Tongue (tissue), 2 donors: ENCODE measurements around the gene WDR49. TPM values are rescaled to one million over a fixed set of nuclear protein-coding genes. Genes with fewer than 3 reads are reported as not detected.
A peak's percentile ranks its signal among the peaks of the same experiment; 100 is the strongest.
"Not testable (repeated sequence)": the region's sequence is repeated elsewhere in the genome, so short reads cannot be mapped to it uniquely, and the experiment has no call there.

ENCODE experiments used
- DNase-seq: peaks from one replicate; pipeline ENCODE4 v3.0.0-alpha.2; 2015
- total RNA-seq: library from RNA; depleted of rRNA; stranded (reverse); fragments of >200 nt; gene quantifications from one replicate; pipeline ENCODE4 v1.2.3, GENCODE V29; 2014

Gene WDR49
- total RNA-seq, 1 donor from 2014 or later = 2.2 TPM

DNA sequence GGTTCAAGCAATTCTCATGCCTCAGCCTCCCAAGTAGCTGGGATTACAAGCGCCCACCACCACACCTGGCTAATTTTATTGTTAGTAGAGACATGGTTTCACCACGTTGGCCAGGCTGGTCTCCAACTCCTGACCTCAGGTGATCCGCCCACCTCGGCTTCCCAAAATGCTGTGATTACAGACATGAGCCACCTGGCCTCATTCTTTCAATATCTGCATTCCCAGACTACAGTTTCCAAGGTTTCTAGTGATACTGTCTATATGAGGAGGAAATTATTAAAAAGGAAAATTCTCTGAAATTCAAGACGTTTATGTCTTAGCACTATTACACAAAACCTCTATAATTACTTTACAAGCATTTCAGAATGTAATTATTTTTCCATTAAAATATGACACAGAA, 39.5 kb downstream of the WDR49 start:
- not testable (repeated sequence) for DNase-seq

- no peak for DNase-seq
Measured at GRCh38 chr3:167611718-167612117, 42.0 kb downstream of the WDR49 start.

GRCh38 chr3:167609156-167609555, 44.6 kb downstream of the WDR49 start:
- no peak for DNase-seq

DNA sequence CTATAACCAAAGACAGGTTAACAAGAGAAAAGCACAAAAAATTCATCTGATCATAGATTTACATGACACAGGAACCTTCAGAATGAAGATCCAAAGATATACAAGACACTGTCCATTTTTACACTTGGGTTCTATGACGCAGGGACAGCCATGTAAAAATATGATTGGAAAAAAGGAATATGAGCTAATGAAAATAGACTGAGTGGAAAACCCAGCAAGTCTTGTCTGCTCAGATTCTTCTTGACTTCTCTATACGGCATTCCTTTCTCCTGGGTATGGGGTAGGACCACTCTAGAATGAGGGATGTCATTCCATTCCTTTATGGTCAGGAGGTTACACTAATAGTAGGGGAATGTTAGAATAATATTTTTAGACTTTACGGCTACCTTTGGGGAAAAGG, 46.9 kb downstream of the WDR49 start:
- DNase-seq = no peak

GRCh38 chr3:167605871-167606270, 47.9 kb downstream of the WDR49 start:
- no peak for DNase-seq

- DNase-seq = no peak
Measured at GRCh38 chr3:167602041-167602440, 51.7 kb downstream of the WDR49 start.

GRCh38 chr3:167587651-167588050, 66.1 kb downstream of the WDR49 start:
- no peak for DNase-seq

GRCh38 chr3:167575000-167575600, 78.6 kb downstream of the WDR49 start:
- no peak for DNase-seq

DNA sequence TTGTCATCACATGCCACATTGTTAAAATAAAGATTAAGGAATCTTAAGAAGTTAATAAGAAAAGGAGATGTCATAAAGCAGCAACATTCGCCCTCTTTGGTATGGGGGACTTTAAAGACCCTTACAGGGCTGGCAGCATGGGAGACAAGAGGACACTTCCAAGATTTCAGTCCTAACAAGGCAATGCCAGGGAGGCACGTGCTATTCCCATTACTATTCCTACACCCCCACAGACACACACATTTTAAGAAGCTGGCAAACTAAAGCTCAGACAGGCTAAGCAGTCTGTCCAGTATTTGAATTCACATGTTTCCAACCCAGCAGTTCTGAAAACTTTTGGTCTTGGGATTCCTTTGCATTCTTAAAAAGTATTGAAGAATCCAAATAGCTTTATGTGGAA, 80.8 kb downstream of the WDR49 start:
- no peak for DNase-seq

DNA sequence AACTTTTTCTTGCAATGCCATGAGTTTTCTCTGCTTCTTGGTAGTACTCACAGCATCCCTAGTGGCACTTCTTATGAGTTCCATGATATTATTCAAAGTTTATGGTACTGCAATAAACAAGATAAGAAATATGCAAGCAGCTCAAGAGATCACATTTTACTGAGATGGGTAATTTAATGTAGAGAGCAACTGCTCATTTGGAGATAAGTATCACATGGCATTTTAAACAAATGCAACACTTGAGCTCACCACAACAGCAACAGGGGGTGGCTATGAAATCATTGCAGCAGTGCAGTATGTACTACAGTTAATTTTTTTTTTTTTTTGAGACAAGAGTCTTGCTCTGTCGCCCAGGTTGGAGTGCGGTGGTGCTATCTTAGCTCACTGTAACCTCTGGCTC, 85.1 kb downstream of the WDR49 start:
- no peak for DNase-seq

GRCh38 chr3:167565489-167565888, 88.3 kb downstream of the WDR49 start:
- no peak for DNase-seq

DNA sequence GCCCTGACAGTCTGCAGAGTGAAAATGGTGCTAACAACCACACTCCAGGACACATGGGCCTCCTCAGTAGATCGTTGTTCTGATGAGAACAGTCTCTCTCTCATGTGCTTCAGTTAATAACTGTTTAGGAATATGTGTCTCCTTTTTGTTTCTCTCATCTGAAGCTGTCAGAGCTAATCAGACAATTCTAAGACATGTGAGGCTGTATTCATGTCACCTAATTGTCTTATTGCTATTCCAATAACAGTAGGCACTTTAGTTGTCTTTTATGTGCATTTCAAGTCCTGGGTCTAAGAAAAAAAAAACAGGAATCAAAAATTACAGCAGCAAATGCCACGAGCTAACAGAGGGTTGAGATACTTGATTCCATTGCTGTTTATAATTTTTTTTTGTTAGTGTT, 89.1 kb downstream of the WDR49 start:
- no peak for DNase-seq

- peak; percentile 2 for DNase-seq
Measured at GRCh38 chr3:167559924-167560323, 93.8 kb downstream of the WDR49 start.

DNA sequence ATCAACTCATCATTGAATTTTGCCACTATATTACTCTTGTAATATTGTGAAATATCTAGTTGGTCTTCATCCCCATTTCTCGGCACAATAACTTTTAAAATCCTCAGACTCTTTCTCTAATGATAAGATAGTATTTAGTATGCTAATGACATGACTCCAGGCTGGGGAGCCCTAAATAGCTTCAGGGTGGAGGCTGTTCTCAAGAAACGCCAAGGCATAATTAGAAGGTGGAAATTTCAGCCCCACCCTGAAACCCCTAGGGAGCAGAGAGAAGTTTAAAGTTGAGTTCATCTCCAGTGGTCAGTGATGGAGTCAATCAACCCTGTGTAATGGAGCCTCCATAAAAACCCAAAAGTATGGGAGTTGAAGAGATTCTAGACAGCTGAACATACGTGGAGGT, 98.8 kb downstream of the WDR49 start:
- no peak for DNase-seq

DNA sequence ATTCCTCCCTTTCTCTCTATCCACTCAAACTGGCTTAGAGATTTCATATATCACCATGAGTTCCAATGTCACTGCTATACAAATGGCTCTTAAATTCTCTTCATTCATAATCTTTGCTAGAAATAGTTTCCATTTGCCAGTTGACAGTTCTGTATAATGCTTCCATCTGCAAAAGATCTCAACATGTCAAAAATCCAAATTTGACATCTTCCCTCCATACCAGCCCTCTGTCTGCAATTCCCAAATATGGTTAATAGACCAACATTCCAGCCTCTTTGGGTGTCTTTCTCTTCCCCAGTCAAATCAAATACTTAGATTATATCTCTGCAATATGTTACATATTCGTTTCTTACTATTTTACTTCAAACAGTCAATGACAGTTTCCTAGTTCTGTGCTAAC, 115.7 kb downstream of the WDR49 start:
- DNase-seq = no peak

DNA sequence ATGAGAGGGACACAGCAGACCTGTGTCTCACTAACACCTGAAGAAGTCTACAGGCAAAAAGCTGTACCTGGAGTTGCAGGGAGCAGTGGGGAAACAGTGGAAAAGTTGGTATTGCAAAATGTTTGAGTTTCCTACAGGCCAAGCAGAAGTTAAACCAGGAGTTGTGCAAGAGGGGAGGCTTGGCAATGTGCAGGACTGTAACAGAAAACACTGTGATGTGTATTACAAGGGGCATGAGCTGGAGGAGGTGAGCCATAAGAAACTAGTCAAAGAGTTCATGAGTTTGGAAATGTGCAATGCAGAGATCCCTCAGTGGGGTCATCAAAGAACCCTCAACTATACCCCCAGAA, 132.8 kb downstream of the WDR49 start:
- DNase-seq = no peak

DNA sequence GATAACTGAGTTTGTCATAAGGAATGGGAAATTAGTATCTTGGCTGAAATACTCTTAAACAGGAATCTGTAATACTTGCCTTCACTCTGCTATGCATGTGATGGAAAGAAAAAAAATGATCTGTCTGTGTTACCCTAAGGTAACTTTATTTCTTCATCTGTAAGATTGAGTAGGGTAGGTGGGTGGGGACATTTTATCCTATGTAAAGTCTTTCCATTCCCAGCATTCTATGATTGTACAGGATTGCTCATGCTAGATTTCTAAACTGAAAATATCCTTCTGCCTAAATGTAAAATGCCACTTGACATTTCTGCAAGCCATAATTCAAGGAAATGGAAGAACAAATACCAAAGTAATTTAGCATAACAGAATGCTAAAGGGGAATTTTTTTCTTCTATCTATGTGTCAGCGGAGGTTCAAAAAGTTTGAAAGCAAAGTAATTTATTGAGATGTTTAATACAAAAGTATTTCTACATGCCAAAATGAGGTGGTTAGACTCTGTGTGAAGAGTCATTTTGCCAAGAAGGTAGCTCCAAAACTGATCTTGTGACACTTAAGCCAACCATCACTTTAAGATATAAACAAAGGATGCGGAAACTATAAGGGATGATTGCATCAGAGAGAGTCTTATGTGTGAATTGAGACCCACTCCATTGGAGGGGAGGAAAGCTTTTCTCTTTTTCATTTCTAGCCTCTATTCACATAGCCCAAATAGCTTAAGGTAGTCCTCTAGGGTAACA, 133.3 kb downstream of the WDR49 start:
- no peak for DNase-seq

DNA sequence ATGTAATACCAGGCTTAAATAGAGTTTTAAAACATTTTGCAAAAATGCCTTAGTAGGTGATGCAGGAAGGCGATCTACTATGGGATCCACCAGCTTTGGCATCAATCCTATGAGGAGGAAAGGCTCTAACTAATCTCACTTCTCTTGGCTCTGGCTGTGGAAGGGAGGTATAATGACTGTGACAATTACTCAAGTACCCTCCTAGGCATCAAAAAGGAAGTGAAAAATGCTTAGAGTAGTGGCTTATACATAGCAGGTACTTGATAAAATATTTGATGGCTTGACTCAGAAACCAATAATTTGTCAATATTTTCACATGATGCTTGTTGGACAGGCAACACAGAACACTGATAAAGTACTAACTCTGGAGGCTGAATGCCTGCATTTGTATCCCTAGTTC, 145.8 kb downstream of the WDR49 start:
- no peak for DNase-seq

GRCh38 chr3:167502401-167502800, 151.3 kb downstream of the WDR49 start:
- DNase-seq = no peak

- DNase-seq = no peak
Measured at GRCh38 chr3:167501941-167502340, 151.8 kb downstream of the WDR49 start.

GRCh38 chr3:167497903-167498302, 155.8 kb downstream of the WDR49 start:
- DNase-seq = no peak

- no peak for DNase-seq
Measured at GRCh38 chr3:167493244-167493643, 160.5 kb downstream of the WDR49 start.

DNA sequence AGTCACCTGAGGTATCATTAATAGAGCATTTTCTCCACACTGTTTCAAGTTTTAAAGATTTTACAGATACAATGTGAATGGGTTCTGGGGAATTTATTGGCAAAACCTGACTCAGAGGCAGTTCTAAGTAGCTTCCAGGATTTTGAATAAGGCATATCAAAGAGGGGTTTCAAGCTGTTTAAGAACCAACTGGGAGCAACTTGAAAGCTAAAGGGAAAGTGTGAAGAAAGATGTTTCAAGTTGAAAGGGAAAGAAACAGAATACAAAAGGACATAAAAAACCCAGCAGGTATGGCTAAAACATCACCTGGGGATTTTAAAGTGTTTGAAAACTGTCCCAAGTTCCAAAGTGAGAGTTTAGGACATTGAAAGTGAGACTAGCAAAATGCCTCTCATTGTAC, 162.1 kb downstream of the WDR49 start:
- DNase-seq = no peak

DNA sequence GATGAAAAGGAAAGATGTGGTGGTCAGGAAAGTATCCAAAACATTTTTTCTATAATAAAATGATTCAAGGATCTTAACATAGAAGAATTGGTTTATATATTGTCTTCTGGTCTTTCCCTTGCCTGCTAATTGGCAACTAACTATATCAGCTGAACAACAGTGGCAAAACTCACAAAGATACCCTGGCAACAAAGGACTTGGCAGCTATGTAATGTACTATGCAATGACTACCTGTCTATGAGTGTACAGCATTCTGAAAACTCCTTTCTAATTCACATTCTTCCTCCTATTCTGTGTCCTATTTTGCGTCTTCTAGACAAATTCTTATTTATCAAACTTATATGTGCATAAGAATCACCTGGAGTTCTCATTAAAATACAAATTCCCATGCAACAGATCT, 164.2 kb downstream of the WDR49 start:
- DNase-seq = no peak

DNA sequence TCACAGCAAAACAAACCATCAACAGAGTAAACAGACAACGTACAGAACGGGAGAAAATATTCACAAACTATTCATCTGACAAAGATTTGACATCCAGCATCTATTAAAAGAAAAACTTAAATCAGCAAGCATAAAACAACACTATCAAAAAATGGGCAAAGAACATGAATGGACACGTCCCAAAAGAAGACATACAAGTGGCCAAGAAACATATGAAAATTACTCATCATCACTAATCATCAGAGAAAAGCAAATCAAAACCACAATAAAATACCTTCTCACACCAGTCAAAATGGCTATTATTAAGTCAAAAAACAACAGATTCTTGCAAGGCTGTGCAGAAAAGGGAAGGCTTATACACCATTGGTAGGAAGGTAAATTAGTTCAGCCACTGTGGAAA, 166.2 kb downstream of the WDR49 start:
- DNase-seq = no peak
